Hepatic stellate cell (primary cell): ENCODE measurements around the gene RNASE13.

ENCODE experiments used
- DNase-seq: peaks from one replicate; pipeline ENCODE4 v3.0.0; 2011; ENCODE audit warnings: low spot score

The RNASE13 gene

GRCh38 chr14:21034707-21035106, at the start of gene RNASE13:
Gene RNASE13, minus strand, starts transcription at chr14:21034807. Its CDS starts 519 bp downstream, at chr14:21034288.
- no peak for DNase-seq

GRCh38 chr14:21084396-21084795, 49.8 kb upstream of the RNASE13 start:
- DNase-seq: no peak

- DNase-seq: no peak
Measured at GRCh38 chr14:21083565-21084325, 49.1 kb upstream of the RNASE13 start.

GRCh38 chr14:21081521-21082142, 47.0 kb upstream of the RNASE13 start:
- no peak for DNase-seq

- DNase-seq: no peak
Measured at GRCh38 chr14:21078726-21079125, 44.1 kb upstream of the RNASE13 start.

- DNase-seq: no peak
Measured at GRCh38 chr14:21078287-21078686, 43.7 kb upstream of the RNASE13 start.

- no peak for DNase-seq
Measured at GRCh38 chr14:21077672-21078071, 43.1 kb upstream of the RNASE13 start.

- DNase-seq: no peak
Measured at GRCh38 chr14:21075719-21076437, 41.3 kb upstream of the RNASE13 start.

GRCh38 chr14:21074398-21075272, 40.0 kb upstream of the RNASE13 start:
- DNase-seq: no peak

GRCh38 chr14:21073921-21074320, 39.3 kb upstream of the RNASE13 start:
- DNase-seq: no peak

- DNase-seq: no peak
Measured at GRCh38 chr14:21072781-21073339, 38.3 kb upstream of the RNASE13 start.

GRCh38 chr14:21072031-21072473, 37.4 kb upstream of the RNASE13 start:
- peak; percentile 80 for DNase-seq

GRCh38 chr14:21071225-21072030, 36.8 kb upstream of the RNASE13 start:
- DNase-seq: peak; percentile 92

GRCh38 chr14:21070610-21071224, 36.1 kb upstream of the RNASE13 start:
- peak; percentile 68 for DNase-seq

- peak; percentile 70 for DNase-seq
Measured at GRCh38 chr14:21070083-21070609, 35.5 kb upstream of the RNASE13 start, which contains the start of gene ARHGEF40. Gene ARHGEF40, plus strand, starts transcription at chr14:21070304. Its CDS starts 93 bp downstream, at chr14:21070397.

- DNase-seq: peak; percentile 41
Measured at GRCh38 chr14:21069388-21070082, 34.9 kb upstream of the RNASE13 start.

GRCh38 chr14:21068521-21069387, 34.1 kb upstream of the RNASE13 start:
- peak; percentile 72 for DNase-seq

GRCh38 chr14:21066882-21067502, 32.4 kb upstream of the RNASE13 start:
- DNase-seq: no peak
